A673 (cell line): ENCODE measurements around the gene ARID5B. TPM values are rescaled to one million over a fixed set of nuclear protein-coding genes. Genes with fewer than 3 reads are reported as not detected.

Experiments
- BruUV-seq: library from RNA; stranded (reverse); fragments of 400-500 nt; replicated peaks from 2 replicates; lab custom pipeline; 2021; lab: Mats Ljungman, UMichigan
- CTCF ChIA-PET: fragments of 300-600 bp; sonication (Branson Sonifier 250); formaldehyde crosslinking; loops from one replicate; lab custom pipeline; 2022; ENCODE audit warnings: antibody characterized with exemption; lab: Charles Lee
- POLR2A ChIA-PET: fragments of 300-600 bp; sonication (Branson Sonifier 250); formaldehyde crosslinking; loops from one replicate; lab custom pipeline; 2022; ENCODE audit warnings: antibody characterized with exemption; ENCODE audit not compliant: low non-redundant PET; lab: Charles Lee
- DNase-seq: peaks from one replicate; pipeline ENCODE4 v3.0.0-alpha.2; 2015; ENCODE audit warnings: low spot score
- H3K27ac ChIP-seq: fragments of 200-600 bp; sonication (generic); 2 replicates; pipeline ENCODE4 v1.5.1; 2016; ENCODE audit warnings: mixed run types, low read depth, mild to moderate bottlenecking, mixed read lengths, antibody characterized with exemption, low read length; ENCODE audit not compliant: poor library complexity, severe bottlenecking
- H3K27me3 ChIP-seq: fragments of 200-600 bp; sonication (generic); replicated peaks from 2 replicates; pipeline ENCODE4 v1.6.1; 2017; ENCODE audit warnings: mixed run types, low read depth, mild to moderate bottlenecking, mixed read lengths, antibody characterized with exemption, low read length; ENCODE audit not compliant: insufficient read depth, poor library complexity
- H3K36me3 ChIP-seq: fragments of 200-600 bp; sonication (generic); 2 replicates; pipeline ENCODE4 v1.6.1; 2016; ENCODE audit warnings: mixed run types, mild to moderate bottlenecking, mixed read lengths, antibody characterized with exemption, low read length; ENCODE audit not compliant: insufficient read depth, poor library complexity, severe bottlenecking
- H3K4me1 ChIP-seq: fragments of 200-600 bp; sonication (generic); 2 replicates; pipeline ENCODE4 v1.6.1; 2017; ENCODE audit warnings: mixed run types, mild to moderate bottlenecking, mixed read lengths, antibody characterized with exemption, low read length; ENCODE audit not compliant: insufficient read depth, poor library complexity, severe bottlenecking
- H3K4me3 ChIP-seq: fragments of 200-600 bp; sonication (generic); 2 replicates; pipeline ENCODE4 v1.5.1; 2016; ENCODE audit warnings: low read depth, mixed run types, mild to moderate bottlenecking, mixed read lengths, low read length; ENCODE audit not compliant: poor library complexity, severe bottlenecking
- H3K9me3 ChIP-seq: fragments of 200-600 bp; sonication (generic); 2 replicates; pipeline ENCODE4 v1.6.1; 2016; ENCODE audit warnings: mixed run types, low read depth, mild to moderate bottlenecking, mixed read lengths, antibody characterized with exemption, low read length; ENCODE audit not compliant: poor library complexity, severe bottlenecking
- CTCF ChIP-seq: fragments of 300-800, 200-600 bp; sonication (generic); conservative IDR thresholded peaks from 2 replicates; pipeline ENCODE4 v1.5.1; 2017; ENCODE audit warnings: low read depth, mild to moderate bottlenecking, antibody characterized with exemption, low read length, moderate library complexity, mixed read lengths
- EZH2 ChIP-seq: fragments of 200-600 bp; sonication (generic); IDR thresholded peaks from 2 replicates; pipeline ENCODE4 v1.6.1; 2017; ENCODE audit warnings: borderline replicate concordance, low read depth, mild to moderate bottlenecking, mixed read lengths, antibody characterized with exemption, low read length; ENCODE audit not compliant: poor library complexity, severe bottlenecking
- intact Hi-C: fragments of 100-400 bp; cut with micrococcal nuclease; formaldehyde crosslinking; loops from one replicate; pipeline ENCODE4 v1.10.0; 2022; ENCODE audit not compliant: unreplicated experiment
- total RNA-seq: library from RNA; stranded (reverse); gene quantifications from 2 replicates; pipeline ENCODE4 v1.2.3, GENCODE V29; 2021

Gene ARID5B
- total RNA-seq, 1 experiment from 2014 or later: 29.0 TPM

DNA sequence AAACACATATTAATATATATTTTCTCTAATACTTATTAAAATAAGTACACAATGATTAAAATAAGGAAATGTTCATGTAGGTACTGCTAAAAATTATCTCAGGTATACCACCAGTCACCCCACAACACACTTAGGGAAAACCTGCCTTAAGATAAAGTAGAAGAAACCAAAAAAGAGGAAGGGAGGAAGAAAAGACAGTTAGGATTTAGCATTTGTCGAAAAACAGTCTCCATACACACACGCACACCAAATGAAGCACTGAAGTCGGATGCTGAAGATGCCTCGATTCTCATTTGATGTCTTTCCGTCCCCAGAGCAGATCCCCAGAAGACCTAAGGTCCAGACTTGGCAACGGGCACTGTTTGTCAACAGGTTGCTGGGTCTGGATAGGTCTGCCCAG, 30.0 kb upstream of the ARID5B start:
- ChIA-PET CTCF (no interaction called here), POLR2A (no interaction called here)
- no peak for DNase-seq
- TF ChIP-seq CTCF: no peak
- TF ChIP-seq EZH2: no peak
- intact Hi-C loops: no loop called here
- Histone ChIP-seq H3K9me3 (no peaks in the 10 kb centered on the region), H3K27me3 (no peaks in the 10 kb centered on the region), H3K4me1 (peaks cover 39% of the 10 kb centered on the region), H3K36me3 (no peaks in the 10 kb centered on the region), H3K27ac (no peak overlapping the region), H3K4me3 (no peak overlapping the region)
- no TSS peak for BruUV-seq

- H3K27ac ChIP-seq: no peak overlapping the region
- no peak overlapping the region for H3K4me3 ChIP-seq
- no peaks in the 10 kb centered on the region for H3K9me3 ChIP-seq
- no peaks in the 10 kb centered on the region for H3K36me3 ChIP-seq
- ChIA-PET CTCF (no interaction called here), POLR2A (no interaction called here)
- intact Hi-C loops: no loop called here
- no TSS peak for BruUV-seq
- TF ChIP-seq CTCF: no peak
- no peak for DNase-seq
- H3K4me1 ChIP-seq: peaks cover 15% of the 10 kb centered on the region
- H3K27me3 ChIP-seq: no peaks in the 10 kb centered on the region
Measured at GRCh38 chr10:61877887-61878739, 23.4 kb upstream of the ARID5B start.

DNA sequence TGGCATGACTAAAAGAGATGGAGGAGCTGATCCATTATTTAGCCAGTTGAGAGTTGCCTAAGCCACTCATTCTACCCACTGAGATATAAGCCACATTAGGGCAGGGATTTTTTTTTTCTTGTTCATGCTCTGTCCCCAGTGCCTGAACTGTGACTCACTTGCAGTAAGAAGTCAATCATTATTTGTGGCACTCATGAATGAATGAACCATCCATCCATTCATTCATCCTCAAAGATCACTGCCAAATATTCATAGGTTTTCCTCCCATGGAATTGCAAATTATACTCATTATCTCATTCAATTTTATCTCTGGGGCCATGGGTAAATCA, 22.8 kb upstream of the ARID5B start:
- no peak for DNase-seq
- intact Hi-C loops: no loop called here
- Histone ChIP-seq H3K4me1 (peaks cover 9% of the 10 kb centered on the region), H3K9me3 (no peaks in the 10 kb centered on the region), H3K4me3 (no peak overlapping the region), H3K27me3 (no peaks in the 10 kb centered on the region), H3K36me3 (no peaks in the 10 kb centered on the region), H3K27ac (no peak overlapping the region)
- ChIA-PET CTCF (no interaction called here), POLR2A (no interaction called here)
- BruUV-seq: no TSS peak
- TF ChIP-seq CTCF: no peak
- TF ChIP-seq EZH2: no peak
